GM18511 (cell line): ENCODE measurements around the gene FURIN.
"Not testable (repeated sequence)": the region's sequence is repeated elsewhere in the genome, so short reads cannot be mapped to it uniquely, and the experiment has no call there.

Source experiments
- ATAC-seq: cut with Tn5 transposase; IDR thresholded peaks from one replicate; pipeline ENCODE4 v1.9.1; 2021; ENCODE audit warnings: mild to moderate bottlenecking, moderate library complexity; ENCODE audit not compliant: unreplicated experiment

Gene FURIN

DNA sequence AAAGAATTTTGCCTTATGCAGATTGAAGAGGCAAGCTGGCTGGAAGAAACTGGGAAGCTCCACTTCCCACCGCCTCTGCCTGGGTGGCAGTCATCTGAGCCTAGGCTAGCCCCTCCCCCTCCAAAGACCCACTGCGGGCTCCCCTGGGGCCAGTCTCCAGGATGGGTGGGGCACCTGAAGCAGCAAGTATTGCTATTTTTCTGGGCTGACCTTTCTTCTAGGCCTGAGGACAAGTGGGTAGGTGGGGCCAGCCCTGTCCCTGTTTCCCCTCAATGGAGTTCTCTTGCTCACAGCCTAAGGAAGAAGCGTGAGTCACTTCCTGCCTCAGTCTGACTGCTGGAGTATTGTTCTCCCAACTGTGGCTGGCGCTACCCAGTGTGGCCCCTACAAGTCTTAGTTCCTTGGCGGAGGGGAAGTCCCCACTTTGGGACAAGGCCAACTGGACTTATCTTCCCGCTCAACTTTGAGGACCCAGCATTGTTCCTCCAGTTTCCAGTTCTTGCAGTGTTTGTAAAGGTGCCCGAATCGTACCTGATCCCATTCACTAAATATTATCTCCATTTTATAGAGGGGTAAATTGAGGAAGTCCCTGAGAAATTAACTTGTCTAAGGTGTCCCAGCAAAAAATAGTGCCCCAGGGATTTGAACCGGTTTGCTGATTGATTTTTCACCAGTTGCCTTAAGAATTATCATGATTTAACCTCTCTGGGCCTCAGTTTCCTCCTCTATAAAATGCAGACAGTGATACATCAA, 1.4 kb downstream of the FURIN start:
- no peak for ATAC-seq

- ATAC-seq, result no peak
Measured at GRCh38 chr15:90870354-90871138, 2.2 kb downstream of the FURIN start.

DNA sequence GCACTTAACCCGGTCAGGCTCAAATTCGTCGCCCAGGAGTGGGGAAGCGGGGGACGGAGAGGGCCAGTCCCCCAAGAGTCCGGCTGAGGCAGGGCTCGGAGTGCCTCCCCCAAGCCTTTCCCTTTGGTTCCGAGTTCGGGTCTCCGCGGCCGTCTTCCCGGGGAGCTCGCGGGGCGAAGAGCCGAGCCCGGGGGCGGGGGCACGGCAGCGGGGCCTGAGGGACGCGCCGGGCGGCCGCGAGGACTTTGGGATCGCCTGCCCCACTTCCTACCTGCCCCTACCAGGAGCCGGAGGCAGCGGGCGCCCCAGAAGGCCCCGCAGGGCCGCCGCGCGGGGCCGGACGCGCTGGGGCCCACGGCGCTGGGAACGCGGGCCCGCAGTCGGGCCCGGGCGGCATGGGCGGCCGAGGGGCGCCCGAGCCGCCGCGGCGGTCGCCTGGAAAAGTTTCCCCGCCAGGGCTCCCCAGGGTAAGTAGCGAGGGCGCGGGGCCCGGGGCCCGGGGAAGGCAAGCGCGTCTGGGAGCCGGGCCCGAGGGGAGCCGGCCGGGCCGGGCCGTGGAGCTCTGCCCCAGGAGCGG, 2.8 kb downstream of the FURIN start:
- peak; percentile 31 for ATAC-seq

DNA sequence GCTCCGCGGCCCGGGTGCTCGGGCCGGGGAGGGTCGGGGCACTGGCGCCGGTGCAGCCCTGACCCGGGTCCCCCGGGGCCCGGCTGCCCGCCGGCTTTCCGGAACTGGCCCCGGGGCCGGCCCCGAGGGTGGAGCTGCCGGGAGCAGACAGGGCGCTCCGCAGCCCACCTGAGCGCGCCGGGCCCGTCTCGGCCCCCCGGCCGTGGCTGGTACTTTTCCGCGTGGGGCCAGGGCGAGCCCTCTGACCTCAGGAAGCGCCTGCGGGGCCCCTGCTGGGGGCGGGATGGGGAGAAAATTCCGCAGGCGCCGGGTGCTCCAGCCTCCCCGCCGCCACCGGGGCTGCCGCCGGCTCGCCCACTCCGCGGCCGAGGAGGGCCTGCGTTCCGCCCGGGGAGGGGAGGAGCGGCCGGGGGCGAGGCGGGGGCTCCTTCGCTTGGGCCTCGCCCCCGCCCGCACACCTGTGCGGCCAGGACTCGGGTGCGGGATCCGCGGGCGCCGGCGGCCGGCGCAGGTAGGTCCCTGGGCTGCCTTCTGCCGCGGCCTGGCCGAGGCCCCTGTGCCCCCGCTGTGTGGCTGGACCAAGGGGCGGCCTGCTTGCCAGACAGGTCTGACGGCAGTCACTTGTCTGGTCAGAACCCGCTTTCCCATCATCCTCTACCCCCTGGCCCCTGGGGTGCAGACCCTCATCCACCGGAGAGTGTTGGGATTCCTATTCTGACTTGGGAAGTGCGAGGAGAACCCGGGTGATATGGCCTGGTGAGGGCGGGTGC, 3.5 kb downstream of the FURIN start:
- ATAC-seq, result peak; percentile 27

DNA sequence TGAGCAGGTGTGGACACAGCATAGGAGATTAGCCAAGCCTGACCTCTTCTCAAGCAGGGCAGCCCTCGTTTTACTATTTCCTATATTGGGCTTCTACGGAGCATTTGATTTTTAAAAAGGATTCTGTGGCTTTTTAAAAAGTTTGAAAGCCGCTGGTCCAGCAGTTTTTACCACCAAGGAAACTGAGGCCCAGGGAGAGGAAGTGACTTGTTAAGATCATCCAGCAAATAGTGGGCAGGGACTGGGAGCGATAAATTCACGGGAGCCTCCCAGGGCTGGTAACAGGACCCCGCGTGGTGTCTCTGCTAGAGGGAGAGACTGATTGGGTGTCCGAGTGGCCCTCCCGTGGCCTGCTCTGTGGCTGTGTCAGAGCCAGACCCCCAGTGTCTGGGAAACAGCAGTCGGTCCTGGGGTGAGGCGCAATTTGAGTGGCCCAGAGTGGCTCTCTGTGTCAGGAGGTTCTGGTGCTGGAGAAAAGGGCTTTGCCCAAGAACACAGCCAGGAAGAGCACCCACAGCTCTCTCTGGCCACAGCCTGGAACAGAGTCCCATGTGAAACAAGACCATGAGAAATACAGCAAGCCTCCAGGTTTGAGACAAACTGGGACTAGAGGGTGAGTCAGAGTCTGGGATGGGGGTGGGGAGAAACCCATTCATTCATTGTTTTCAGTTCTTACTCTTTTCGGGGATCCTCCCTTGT, 4.2 kb downstream of the FURIN start:
- peak; percentile 19 for ATAC-seq

GRCh38 chr15:90873488-90873997, 5.2 kb downstream of the FURIN start:
- no peak for ATAC-seq

GRCh38 chr15:90873998-90874605, 5.7 kb downstream of the FURIN start:
- ATAC-seq, result no peak

- ATAC-seq, result not testable (repeated sequence)
Measured at GRCh38 chr15:90874986-90875385, 6.6 kb downstream of the FURIN start.

GRCh38 chr15:90875549-90875981, 7.2 kb downstream of the FURIN start:
- ATAC-seq, result no peak

- ATAC-seq, result no peak
Measured at GRCh38 chr15:90876046-90876445, 7.7 kb downstream of the FURIN start.

DNA sequence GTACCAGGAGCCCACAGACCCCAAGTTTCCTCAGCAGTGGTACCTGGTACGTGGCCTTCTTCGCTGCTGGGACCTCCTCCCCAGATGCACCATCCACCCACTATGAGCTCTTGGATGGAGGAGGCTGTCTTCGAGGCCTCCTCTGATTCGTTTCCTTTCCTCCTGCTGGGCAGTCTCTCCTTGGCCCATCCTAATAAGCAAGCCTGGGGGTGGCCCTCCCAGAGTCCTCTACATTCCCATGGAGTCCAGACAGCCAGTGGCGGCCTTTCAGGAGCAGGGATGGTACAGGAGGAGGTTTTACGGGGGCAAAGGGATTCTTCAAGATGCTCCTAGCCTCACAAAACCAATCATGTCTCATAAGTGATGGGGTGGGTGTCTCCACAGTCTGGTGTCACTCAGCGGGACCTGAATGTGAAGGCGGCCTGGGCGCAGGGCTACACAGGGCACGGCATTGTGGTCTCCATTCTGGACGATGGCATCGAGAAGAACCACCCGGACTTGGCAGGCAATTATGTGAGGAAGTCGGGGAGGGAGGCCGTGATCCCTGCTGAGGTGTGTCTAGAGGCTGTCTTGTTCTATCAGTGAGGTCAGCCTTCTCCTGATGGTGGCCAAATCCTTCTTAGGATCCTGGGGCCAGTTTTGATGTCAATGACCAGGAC, 8.3 kb downstream of the FURIN start:
- ATAC-seq, result no peak

GRCh38 chr15:90877315-90877714, 8.9 kb downstream of the FURIN start:
- no peak for ATAC-seq

- no peak for ATAC-seq
Measured at GRCh38 chr15:90877996-90878395, 9.6 kb downstream of the FURIN start.

- no peak for ATAC-seq
Measured at GRCh38 chr15:90878660-90879059, 10.3 kb downstream of the FURIN start.

GRCh38 chr15:90879730-90880366, 11.5 kb downstream of the FURIN start:
- no peak for ATAC-seq

DNA sequence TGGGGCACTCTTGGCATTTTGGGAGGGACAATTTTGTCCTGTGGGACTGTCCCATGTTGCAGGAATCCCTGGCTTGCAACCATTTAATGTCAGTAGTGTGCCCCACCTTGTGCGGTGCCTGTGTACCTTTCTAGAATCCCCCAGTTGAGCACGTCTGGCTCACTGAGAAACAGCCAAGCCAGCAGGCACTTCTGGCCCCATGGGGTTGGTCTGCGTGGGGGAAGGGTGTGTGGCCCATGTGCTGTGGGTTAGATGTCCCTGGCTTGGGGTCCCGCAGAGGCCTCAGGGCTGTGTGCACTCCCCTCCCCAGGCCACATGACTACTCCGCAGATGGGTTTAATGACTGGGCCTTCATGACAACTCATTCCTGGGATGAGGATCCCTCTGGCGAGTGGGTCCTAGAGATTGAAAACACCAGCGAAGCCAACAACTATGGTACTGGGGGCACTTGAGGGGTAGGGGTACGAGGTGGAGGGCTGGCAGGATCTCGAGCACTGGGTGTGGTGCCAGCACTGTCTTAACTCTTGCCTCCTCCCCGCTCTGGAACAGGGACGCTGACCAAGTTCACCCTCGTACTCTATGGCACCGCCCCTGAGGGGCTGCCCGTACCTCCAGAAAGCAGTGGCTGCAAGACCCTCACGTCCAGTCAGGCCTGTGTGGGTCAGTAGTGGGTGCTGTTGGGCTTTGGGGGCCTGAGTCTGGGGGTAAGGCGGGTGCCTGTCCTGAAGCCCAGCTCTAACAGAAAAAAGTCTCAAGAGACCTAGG, 12.2 kb downstream of the FURIN start:
- ATAC-seq, result no peak

- ATAC-seq, result no peak
Measured at GRCh38 chr15:90881181-90881977, 13.0 kb downstream of the FURIN start.
